ENCODE results near the gene CCDC180.

DNA sequence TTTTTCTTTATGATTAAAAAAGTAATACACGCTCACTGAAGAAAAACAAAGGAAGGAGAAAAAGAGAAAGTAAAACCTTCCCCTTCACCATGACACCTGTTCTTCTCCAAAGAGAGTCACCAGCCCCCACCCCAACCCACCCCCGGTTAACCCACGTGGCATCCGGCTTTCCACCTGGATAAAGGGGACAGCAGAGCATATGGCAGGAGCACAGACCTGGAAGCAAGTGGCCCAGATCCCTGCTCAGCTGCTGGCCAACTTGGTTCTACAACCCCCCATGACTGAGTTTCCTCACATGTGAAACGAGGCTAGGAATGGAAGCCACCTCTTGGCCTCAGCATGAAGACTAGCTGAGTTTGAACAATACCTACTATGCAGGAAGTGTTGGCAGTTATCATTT lies 5.1 kb downstream of the CCDC180 start:
- TF ChIP-seq, protein P1, sequence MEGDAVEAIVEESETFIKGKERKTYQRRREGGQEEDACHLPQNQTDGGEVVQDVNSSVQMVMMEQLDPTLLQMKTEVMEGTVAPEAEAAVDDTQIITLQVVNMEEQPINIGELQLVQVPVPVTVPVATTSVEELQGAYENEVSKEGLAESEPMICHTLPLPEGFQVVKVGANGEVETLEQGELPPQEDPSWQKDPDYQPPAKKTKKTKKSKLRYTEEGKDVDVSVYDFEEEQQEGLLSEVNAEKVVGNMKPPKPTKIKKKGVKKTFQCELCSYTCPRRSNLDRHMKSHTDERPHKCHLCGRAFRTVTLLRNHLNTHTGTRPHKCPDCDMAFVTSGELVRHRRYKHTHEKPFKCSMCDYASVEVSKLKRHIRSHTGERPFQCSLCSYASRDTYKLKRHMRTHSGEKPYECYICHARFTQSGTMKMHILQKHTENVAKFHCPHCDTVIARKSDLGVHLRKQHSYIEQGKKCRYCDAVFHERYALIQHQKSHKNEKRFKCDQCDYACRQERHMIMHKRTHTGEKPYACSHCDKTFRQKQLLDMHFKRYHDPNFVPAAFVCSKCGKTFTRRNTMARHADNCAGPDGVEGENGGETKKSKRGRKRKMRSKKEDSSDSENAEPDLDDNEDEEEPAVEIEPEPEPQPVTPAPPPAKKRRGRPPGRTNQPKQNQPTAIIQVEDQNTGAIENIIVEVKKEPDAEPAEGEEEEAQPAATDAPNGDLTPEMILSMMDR (IDR thresholded peaks at IDR 0.05): no peak
- TF ChIP-seq POLR2A (IDR thresholded peaks at IDR 0.05): no peak

All from body of pancreas (tissue), 4 donors.